T-cell (primary cell): ENCODE measurements around the gene CWC27. TPM values are rescaled to one million over a fixed set of nuclear protein-coding genes. Genes with fewer than 3 reads are reported as not detected.
"Not testable (repeated sequence)": the region's sequence is repeated elsewhere in the genome, so short reads cannot be mapped to it uniquely, and the experiment has no call there.

Experiments
- ATAC-seq, 4 experiments: fragments of 200-7000 bp in 3 of 4; fragments of 150-1000 bp in 1 of 4; cut with Tn5 transposase; replicated peaks in 1 of 4; 1 replicate in 3 of 4; 2 replicates in 1 of 4; pipeline ENCODE4 v1.10.0; 2021; ENCODE audit warnings: moderate library complexity in 3 of 4, mild to moderate bottlenecking in 2 of 4, moderate number of reproducible peaks in 1 of 4
- CTCF ChIA-PET, 2 donors: fragments of 300-600 bp; sonication (Branson Sonifier 250); formaldehyde crosslinking; loops; one replicate each; lab custom pipeline; 2022; ENCODE audit warnings: antibody characterized with exemption in 2 of 2; lab: Charles Lee
- POLR2A ChIA-PET, 2 donors: fragments of 300-600 bp; sonication (Branson Sonifier 250); formaldehyde crosslinking; loops; one replicate each; lab custom pipeline; 2022; ENCODE audit warnings: antibody characterized with exemption in 2 of 2; lab: Charles Lee
- DNase-seq, 35 experiments: peaks; one replicate each; pipeline versions ENCODE4 v3.0.0 to v3.0.0-alpha.2; 2013 to 2023
- H3K27ac ChIP-seq: one replicate; pipeline ENCODE4 v1.5.1; 2013; ENCODE audit warnings: low read length
- H3K27me3 ChIP-seq, 2 experiments: replicated peaks in 1 of 2; 1 replicate in 1 of 2; 2 replicates in 1 of 2; pipeline versions ENCODE4 v1.6.1 to v1.7.0; 2013; ENCODE audit warnings: low read length in 1 of 2, mixed read lengths in 1 of 2; ENCODE audit not compliant: control insufficient read depth in 2 of 2, insufficient read depth in 2 of 2; ENCODE audit errors: extremely low read depth in 1 of 2
- H3K36me3 ChIP-seq, 2 donors: 1 replicate in 1 of 2; 2 replicates in 1 of 2; pipeline versions ENCODE4 v1.6.1 to v1.7.0; 2013; ENCODE audit warnings: low read length in 1 of 2; ENCODE audit not compliant: control insufficient read depth in 2 of 2, insufficient read depth in 1 of 2; ENCODE audit errors: extremely low read depth in 1 of 2
- H3K4me1 ChIP-seq, 2 experiments: 1 replicate in 1 of 2; 2 replicates in 1 of 2; pipeline versions ENCODE4 v1.6.1 to v1.7.0; 2013; ENCODE audit warnings: low read length in 2 of 2, mixed read lengths in 1 of 2; ENCODE audit not compliant: insufficient read depth in 2 of 2, control insufficient read depth in 1 of 2; ENCODE audit errors: extremely low read depth in 1 of 2
- H3K4me3 ChIP-seq, 2 donors: 1 replicate in 1 of 2; 2 replicates in 1 of 2; pipeline versions ENCODE4 v1.5.1 to v1.7.0; 2013; ENCODE audit warnings: mild to moderate bottlenecking in 2 of 2, low read length in 1 of 2, moderate library complexity in 1 of 2; ENCODE audit not compliant: control insufficient read depth in 1 of 2; ENCODE audit errors: extremely low read depth in 1 of 2
- H3K9me3 ChIP-seq: 2 replicates; pipeline ENCODE4 v1.7.0; 2013
- H3K27ac Mint-ChIP-seq, 2 donors: one replicate each; pipeline ENCODE4 v1.8.0; 2020 to 2021; ENCODE audit warnings: mild to moderate bottlenecking in 2 of 2, mixed read lengths in 2 of 2
- H3K27me3 Mint-ChIP-seq, 2 donors: one replicate each; pipeline ENCODE4 v1.8.0; 2021 to 2022; ENCODE audit warnings: mixed read lengths in 2 of 2
- H3K36me3 Mint-ChIP-seq: one replicate; pipeline ENCODE4 v1.8.0; 2021; ENCODE audit warnings: mixed read lengths
- H3K4me1 Mint-ChIP-seq, 3 donors: one replicate each; pipeline ENCODE4 v1.8.0; 2020 to 2022; ENCODE audit warnings: mixed read lengths in 3 of 3, mild to moderate bottlenecking in 1 of 3
- H3K4me3 Mint-ChIP-seq, 3 donors: one replicate each; pipeline ENCODE4 v1.8.0; 2020 to 2022; ENCODE audit warnings: mild to moderate bottlenecking in 3 of 3, mixed read lengths in 3 of 3, moderate library complexity in 3 of 3
- H3K9me3 Mint-ChIP-seq, 3 donors: one replicate each; pipeline ENCODE4 v1.8.0; 2020 to 2022; ENCODE audit warnings: mixed read lengths in 3 of 3
- WGBS: methylation state at CpG from one replicate; pipeline ENCODE4 v1.1.5; 2013; ENCODE audit warnings: missing lambda C conversion rate; ENCODE audit not compliant: insufficient coverage; 5-methylcytosine and 5-hydroxymethylcytosine counted together
- total RNA-seq, 35 experiments: library from RNA in 6 of 35; stranded (reverse) in 6 of 35; fragments of 120-200 nt in 1 of 35; gene quantifications; one replicate each; pipeline versions ENCODE4 v1.2.1 to v1.2.4 and lab custom pipeline; 2013 to 2026

Gene CWC27
- total RNA-seq, 5 donors from 2014 or later (not counting 1 experiment from before 2014, with no cell fraction given) = 15.5 to 32.3 (median 18.8) TPM

GRCh38 chr5:64811050-64811640, 42.4 kb downstream of the CWC27 start:
- Mint-ChIP-seq H3K27ac (no peak overlapping the region), H3K4me1 (no peaks in the 10 kb centered on the region), H3K4me3 (no peak overlapping the region), H3K36me3 (peaks cover 38% of the 10 kb centered on the region), H3K9me3 (no peaks in the 10 kb centered on the region), H3K27me3 (no peaks in the 10 kb centered on the region)
- DNase-seq (peak in 6 of 35 experiments; percentile 0 to 61 (median 4)), ATAC-seq (no peak)
- no peak overlapping the region for H3K4me3 ChIP-seq
- peaks cover 0 to 10% of the 10 kb centered on the region in 2 donors for H3K36me3 ChIP-seq
- ChIA-PET CTCF (interaction anchor here (0.5 to 5.2 kb wide), 23 partner anchors 8 to 1274 kb away, joined by 3 to 117 read pairs (median 4); partner anchors contain the start of genes ADAMTS6 (in 2 of the 2), CENPK (in 1 of the 2), CWC27 (in 1 of the 2) and PPWD1 (in 1 of the 2)), POLR2A (interaction anchor here (0.6 to 1.0 kb wide), 7 partner anchors 14 to 751 kb away, joined by 3 to 4 read pairs (median 3); no protein-coding TSS in a partner anchor)
- H3K27me3 ChIP-seq = no peaks in the 10 kb centered on the region
- no peaks in the 10 kb centered on the region for H3K4me1 ChIP-seq
- H3K27ac ChIP-seq = no peak overlapping the region
- no peaks in the 10 kb centered on the region for H3K9me3 ChIP-seq
- no CpG with 5 or more reads among the region's 1 CpG for WGBS

- no peak for DNase-seq
- Histone ChIP-seq H3K4me3 (no peak overlapping the region), H3K36me3 (peaks cover 0 to 14% of the 10 kb centered on the region in 2 donors), H3K27me3 (no peaks in the 10 kb centered on the region), H3K4me1 (no peaks in the 10 kb centered on the region), H3K9me3 (no peaks in the 10 kb centered on the region), H3K27ac (no peak overlapping the region)
- CTCF ChIA-PET = interaction anchor here in 1 of 2 donors (0.7 kb wide), 1 partner anchor 235 kb away, joined by 5 read pairs; no protein-coding TSS in a partner anchor
- Mint-ChIP-seq H3K27me3 (no peaks in the 10 kb centered on the region), H3K4me1 (no peaks in the 10 kb centered on the region), H3K36me3 (peaks cover 36% of the 10 kb centered on the region), H3K4me3 (no peak overlapping the region), H3K9me3 (no peaks in the 10 kb centered on the region), H3K27ac (no peak overlapping the region)
- no CpG with 5 or more reads among the region's 2 CpGs for WGBS
- ATAC-seq = no peak
- POLR2A ChIA-PET = no interaction called here
These were observed 45.3 kb downstream of the CWC27 start for GRCh38 chr5:64814073-64814472.

GRCh38 chr5:64818245-64818644, 49.5 kb downstream of the CWC27 start:
- Histone ChIP-seq H3K27me3 (no peaks in the 10 kb centered on the region), H3K4me3 (no peak overlapping the region), H3K27ac (no peak overlapping the region), H3K4me1 (no peaks in the 10 kb centered on the region), H3K9me3 (no peaks in the 10 kb centered on the region), H3K36me3 (peaks cover 0 to 14% of the 10 kb centered on the region in 2 donors)
- Mint-ChIP-seq H3K9me3 (no peaks in the 10 kb centered on the region), H3K27ac (no peak overlapping the region), H3K36me3 (peaks cover 46% of the 10 kb centered on the region), H3K27me3 (no peaks in the 10 kb centered on the region), H3K4me1 (peaks cover 10 to 15% (median 12%) of the 10 kb centered on the region in 3 donors), H3K4me3 (no peak overlapping the region)
- CTCF ChIA-PET = interaction anchor here in 1 of 2 donors (0.5 kb wide), 1 partner anchor 237 kb away, joined by 3 read pairs; no protein-coding TSS in a partner anchor
- no CpG with 5 or more reads among the region's 3 CpGs for WGBS
- DNase-seq (no peak), ATAC-seq (no peak)
- POLR2A ChIA-PET = no interaction called here

- H3K9me3 ChIP-seq, H3K27me3 ChIP-seq, DNase-seq, H3K4me3 ChIP-seq, H3K27ac ChIP-seq, H3K27ac Mint-ChIP-seq, H3K4me1 ChIP-seq, H3K9me3 Mint-ChIP-seq, ATAC-seq, POLR2A ChIA-PET, H3K4me3 Mint-ChIP-seq, H3K27me3 Mint-ChIP-seq: not testable (repeated sequence)
- Mint-ChIP-seq H3K36me3 (peaks cover 40% of the 10 kb centered on the region), H3K4me1 (peaks cover 10 to 15% (median 12%) of the 10 kb centered on the region in 3 donors)
- WGBS = no CpG with 5 or more reads among the region's 4 CpGs
- CTCF ChIA-PET = interaction anchor here in 1 of 2 donors (0.7 kb wide), 1 partner anchor 9 kb away, joined by 3 read pairs; no protein-coding TSS in a partner anchor
- peaks cover 0 to 14% of the 10 kb centered on the region in 2 donors for H3K36me3 ChIP-seq
These were observed 50.6 kb downstream of the CWC27 start for GRCh38 chr5:64819345-64819744.

- H3K36me3 ChIP-seq = peaks cover 0 to 2% of the 10 kb centered on the region in 2 donors
- H3K4me3 Mint-ChIP-seq = no peak overlapping the region
- no peak overlapping the region for H3K27ac ChIP-seq
- ChIA-PET CTCF (no interaction called here), POLR2A (no interaction called here)
- H3K4me1 Mint-ChIP-seq = peaks cover 10 to 15% (median 12%) of the 10 kb centered on the region in 3 donors
- no peaks in the 10 kb centered on the region for H3K4me1 ChIP-seq
- H3K4me3 ChIP-seq = no peak overlapping the region
- H3K9me3 Mint-ChIP-seq = no peaks in the 10 kb centered on the region
- no peaks in the 10 kb centered on the region for H3K9me3 ChIP-seq
- ATAC-seq (no peak), DNase-seq (no peak)
- peaks cover 22% of the 10 kb centered on the region for H3K36me3 Mint-ChIP-seq
- no peak overlapping the region for H3K27ac Mint-ChIP-seq
- no peaks in the 10 kb centered on the region for H3K27me3 ChIP-seq
- no peaks in the 10 kb centered on the region for H3K27me3 Mint-ChIP-seq
These were observed 53.6 kb downstream of the CWC27 start for GRCh38 chr5:64822320-64822719.

GRCh38 chr5:64826541-64826940, 57.8 kb downstream of the CWC27 start:
- DNase-seq (no peak), ATAC-seq (no peak)
- Histone ChIP-seq H3K4me3 (no peak overlapping the region), H3K4me1 (no peaks in the 10 kb centered on the region), H3K36me3 (peaks cover 0 to 2% of the 10 kb centered on the region in 2 donors), H3K27ac (no peak overlapping the region), H3K9me3 (no peaks in the 10 kb centered on the region), H3K27me3 (no peaks in the 10 kb centered on the region)
- Mint-ChIP-seq H3K4me3 (no peak overlapping the region), H3K4me1 (peaks cover 10 to 11% (median 10%) of the 10 kb centered on the region in 3 donors), H3K27ac (no peak overlapping the region), H3K27me3 (no peaks in the 10 kb centered on the region), H3K9me3 (no peaks in the 10 kb centered on the region), H3K36me3 (peaks cover 38% of the 10 kb centered on the region)
- ChIA-PET POLR2A (no interaction called here), CTCF (no interaction called here)
- WGBS = no CpG with 5 or more reads among the region's 1 CpG
